Left cardiac atrium (tissue), 4 donors: Measurements from ENCODE around the gene KCNK4. TPM values are rescaled to one million over a fixed set of nuclear protein-coding genes. Genes with fewer than 3 reads are reported as not detected.
"Not testable (repeated sequence)": the region's sequence is repeated elsewhere in the genome, so short reads cannot be mapped to it uniquely, and the experiment has no call there.

Experiments
- ATAC-seq, 2 donors: fragments of 200-7000 bp; cut with Tn5 transposase; one replicate each; pipeline ENCODE4 v1.9.1; 2020; ENCODE audit warnings: mild to moderate bottlenecking in 2 of 2, moderate library complexity in 2 of 2
- DNase-seq: peaks from one replicate; pipeline ENCODE4 v3.0.0-alpha.2; 2020
- intact Hi-C, 2 donors: fragments of 100-400 bp; cut with DNase I; formaldehyde crosslinking; loops; one replicate each; pipeline versions ENCODE4 v1.14.1 to v1.15.1; 2022 to 2023
- long read RNA-seq: library from polyadenylated mRNA; unstranded; transcript quantifications from one replicate; pipeline ENCODE4 v2.0.0, GENCODE V29; 2021
- total RNA-seq, 2 donors: library from RNA; stranded (reverse); fragmentation: NEBNext Ultra II Directional; extraction: Animal tissue kit (Norgen Biotek cat#: 25700); gene quantifications; one replicate each; pipeline ENCODE4 v1.2.1, GENCODE V29; 2021
- donor health status: DM: no; HTN: yes; CAD: no.
- donor health status: DM: no; HTN: yes; CAD: no; lungs with severe emphysema.
- donor health status: DM: yes; HTN: yes; CAD: no.
- donor health status: Dilated cardiomyopathy.

The KCNK4 gene
- total RNA-seq, result under 1 TPM in 1 of 2 donors, not detected in 1; 0.13 TPM
- long read RNA-seq, result 0 reads

- DNase-seq, result no peak
- intact Hi-C loops, result no loop called here
- no peak for ATAC-seq
These were observed at the start of gene KCNK4 for GRCh38 chr11:64291262-64291751. TSS of gene KCNK4 (plus strand) at chr11:64291302. CDS start at chr11:64293019, 1,717 bp downstream.

GRCh38 chr11:64241491-64242374 is 49.4 kb upstream of the KCNK4 start:
- ATAC-seq (peak; percentile 6 to 14), DNase-seq (peak; percentile 74)
- intact Hi-C loops, result no loop called here

- intact Hi-C loops, result no loop called here
- no peak for DNase-seq
These were observed 47.8 kb upstream of the KCNK4 start for GRCh38 chr11:64243236-64243854.

GRCh38 chr11:64244107-64244506 is 47.0 kb upstream of the KCNK4 start:
- no peak for ATAC-seq
- intact Hi-C loops, result no loop called here
- DNase-seq, result no peak

More at GRCh38 chr11:64243236-64243854, 47.8 kb upstream of the KCNK4 start:
- ATAC-seq, result no peak

GRCh38 chr11:64244966-64245365 is 46.1 kb upstream of the KCNK4 start:
- ATAC-seq, result no peak
- intact Hi-C loops, result no loop called here
- DNase-seq, result no peak

GRCh38 chr11:64245401-64245796 is 45.7 kb upstream of the KCNK4 start:
- intact Hi-C loops, result no loop called here
- peak; percentile 60 for DNase-seq
- no peak for ATAC-seq

GRCh38 chr11:64245797-64246620 is 45.1 kb upstream of the KCNK4 start:
- intact Hi-C loops, result no loop called here
- DNase-seq, result peak; percentile 90
- peak in 1 of 2 donors; percentile 7 for ATAC-seq

GRCh38 chr11:64246621-64246870 is 44.6 kb upstream of the KCNK4 start:
- DNase-seq, ATAC-seq, intact Hi-C loops: not testable (repeated sequence)

GRCh38 chr11:64246871-64247728 is 44.0 kb upstream of the KCNK4 start, which contains the start of gene PPP1R14B:
TSS of gene PPP1R14B (minus strand) at chr11:64246943. CDS start at chr11:64246673, 270 bp downstream.
- peak; percentile 68 to 76 for ATAC-seq
- DNase-seq, result peak; percentile 94
- intact Hi-C loops, result no loop called here

- ATAC-seq, result peak; percentile 1
- DNase-seq, result no peak
- intact Hi-C loops, result no loop called here
These were observed 43.2 kb upstream of the KCNK4 start for GRCh38 chr11:64247729-64248531.

GRCh38 chr11:64248578-64248977 is 42.5 kb upstream of the KCNK4 start:
- no peak for ATAC-seq
- no peak for DNase-seq
- intact Hi-C loops, result no loop called here

- DNase-seq (no peak), ATAC-seq (no peak)
- intact Hi-C loops, result no loop called here
These were observed 42.1 kb upstream of the KCNK4 start for GRCh38 chr11:64249038-64249437.

- no peak for DNase-seq
- no peak for ATAC-seq
- intact Hi-C loops, result loop anchor here in 1 of 2 donors (5.0 kb wide), 1 partner anchor 53 kb away; the partner anchor contains the start of gene CATSPERZ
These were observed 41.3 kb upstream of the KCNK4 start for GRCh38 chr11:64249563-64250414.

- ATAC-seq, result no peak
- intact Hi-C loops, result loop anchor here in 1 of 2 donors (5.0 kb wide), 1 partner anchor 52 kb away; the partner anchor contains the start of gene CATSPERZ
- no peak for DNase-seq
These were observed 40.6 kb upstream of the KCNK4 start for GRCh38 chr11:64250415-64251015.

GRCh38 chr11:64251016-64251752 is 39.9 kb upstream of the KCNK4 start, which contains the start of gene PLCB3:
TSS of gene PLCB3 (plus strand) at chr11:64251530. CDS start at chr11:64251650, 120 bp downstream.
- DNase-seq (no peak), ATAC-seq (peak; percentile 57 to 77)
- intact Hi-C loops, result loop anchor here in 1 of 2 donors (5.0 kb wide), 1 partner anchor 51 kb away; the partner anchor contains the start of gene CATSPERZ

GRCh38 chr11:64251753-64252002 is 39.4 kb upstream of the KCNK4 start:
- DNase-seq (no peak), ATAC-seq (no peak)
- intact Hi-C loops, result loop anchor here in 1 of 2 donors (5.0 kb wide), 1 partner anchor 51 kb away; the partner anchor contains the start of gene CATSPERZ
